ENCODE measurements around the gene SCRT2.

Gene SCRT2

DNA sequence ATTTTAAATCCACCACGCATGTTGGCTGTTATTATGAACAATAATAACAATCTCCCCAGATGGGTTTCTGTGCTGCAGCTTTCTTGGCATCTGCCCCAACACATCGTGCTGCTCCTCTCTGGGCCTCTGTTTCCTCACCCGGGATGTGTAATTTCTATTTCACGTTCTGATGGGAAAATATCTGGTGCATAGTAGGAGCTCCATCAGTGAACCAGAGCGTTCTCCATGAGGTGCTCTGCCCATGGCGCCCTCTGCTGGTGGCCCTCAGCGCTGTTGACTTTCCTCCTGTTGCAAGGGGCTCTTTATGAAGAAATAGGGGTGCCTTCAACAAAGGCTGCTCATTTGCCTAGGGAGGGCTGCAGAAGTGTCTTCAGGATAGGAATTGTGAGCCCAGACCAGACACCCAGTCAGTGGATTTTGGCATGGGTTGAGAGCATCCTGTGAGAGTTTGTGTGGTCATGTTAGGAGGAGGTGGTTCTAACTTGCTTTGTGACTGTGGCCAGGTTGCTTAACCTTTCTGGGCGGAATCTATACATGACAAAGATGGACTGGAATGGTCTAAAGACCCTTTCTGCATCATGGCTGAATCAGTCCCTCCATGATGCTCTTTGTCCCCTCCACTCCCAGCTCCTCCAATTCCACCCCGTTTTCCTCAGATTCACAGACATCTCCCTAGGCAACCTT, 8.1 kb downstream of the SCRT2 start:
- H3K4me1 Mint-ChIP-seq = peaks cover 15% of the 10 kb centered on the region
- no peak overlapping the region for H3K4me3 Mint-ChIP-seq
- H3K27me3 Mint-ChIP-seq = peaks cover 82% of the 10 kb centered on the region
- no peak for ATAC-seq
- DNase-seq = peak; percentile 50 to 54
- H3K9me3 Mint-ChIP-seq = no peaks in the 10 kb centered on the region
- no peak overlapping the region for H3K27ac Mint-ChIP-seq

- H3K4me3 Mint-ChIP-seq = no peak overlapping the region
- DNase-seq (no peak), ATAC-seq (no peak)
- H3K27me3 Mint-ChIP-seq = peaks cover 82% of the 10 kb centered on the region
- H3K4me1 Mint-ChIP-seq = peaks cover 15% of the 10 kb centered on the region
- H3K9me3 Mint-ChIP-seq = no peaks in the 10 kb centered on the region
- no peak overlapping the region for H3K27ac Mint-ChIP-seq
Measured at GRCh38 chr20:666877-667276, 8.7 kb downstream of the SCRT2 start.

GRCh38 chr20:665276-665675, 10.3 kb downstream of the SCRT2 start:
- ATAC-seq (no peak), DNase-seq (no peak)
- Mint-ChIP-seq H3K27ac (no peak overlapping the region), H3K27me3 (peaks cover 83% of the 10 kb centered on the region), H3K4me3 (no peak overlapping the region), H3K4me1 (peaks cover 15% of the 10 kb centered on the region), H3K9me3 (no peaks in the 10 kb centered on the region)

DNA sequence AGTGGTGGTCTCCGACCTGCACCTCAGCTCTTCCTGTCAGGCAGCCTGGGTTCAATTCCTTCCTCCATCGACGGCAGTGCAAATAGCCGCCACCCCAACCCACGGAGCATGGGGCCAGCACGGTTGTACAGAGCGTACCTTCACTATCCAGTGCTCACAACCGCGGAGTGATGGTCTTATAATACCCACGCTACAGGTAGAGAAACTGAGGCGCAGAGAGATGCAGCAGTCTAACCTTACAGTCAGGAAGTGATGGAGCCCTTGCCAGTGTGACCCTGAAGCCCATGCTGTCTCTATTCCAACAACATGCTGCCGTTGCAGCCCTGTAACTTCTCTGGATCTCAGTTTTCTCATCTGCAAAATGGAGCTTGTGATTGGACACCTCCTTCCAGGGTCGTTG, 11.0 kb downstream of the SCRT2 start:
- peak overlapping the region in 1 of 2 donors; percentile 36 for H3K4me3 Mint-ChIP-seq
- H3K27ac Mint-ChIP-seq = peak overlapping the region in 1 of 2 donors; percentile 30
- H3K27me3 Mint-ChIP-seq = peaks cover 85% of the 10 kb centered on the region
- peaks cover 15% of the 10 kb centered on the region for H3K4me1 Mint-ChIP-seq
- ATAC-seq (no peak), DNase-seq (no peak)
- H3K9me3 Mint-ChIP-seq = no peaks in the 10 kb centered on the region

- peaks cover 85% of the 10 kb centered on the region for H3K27me3 Mint-ChIP-seq
- H3K4me3 Mint-ChIP-seq = no peak overlapping the region
- peaks cover 15% of the 10 kb centered on the region for H3K4me1 Mint-ChIP-seq
- H3K27ac Mint-ChIP-seq = no peak overlapping the region
- ATAC-seq (no peak), DNase-seq (no peak)
- H3K9me3 Mint-ChIP-seq = no peaks in the 10 kb centered on the region
Measured at GRCh38 chr20:664151-664550, 11.5 kb downstream of the SCRT2 start.

GRCh38 chr20:663315-664090, 12.1 kb downstream of the SCRT2 start:
- Mint-ChIP-seq H3K4me3 (peak overlapping the region in 1 of 2 donors; percentile 49), H3K27me3 (peaks cover 85% of the 10 kb centered on the region), H3K27ac (no peak overlapping the region), H3K9me3 (no peaks in the 10 kb centered on the region), H3K4me1 (peaks cover 15% of the 10 kb centered on the region)
- no peak for DNase-seq
- ATAC-seq = peak; percentile 22

DNA sequence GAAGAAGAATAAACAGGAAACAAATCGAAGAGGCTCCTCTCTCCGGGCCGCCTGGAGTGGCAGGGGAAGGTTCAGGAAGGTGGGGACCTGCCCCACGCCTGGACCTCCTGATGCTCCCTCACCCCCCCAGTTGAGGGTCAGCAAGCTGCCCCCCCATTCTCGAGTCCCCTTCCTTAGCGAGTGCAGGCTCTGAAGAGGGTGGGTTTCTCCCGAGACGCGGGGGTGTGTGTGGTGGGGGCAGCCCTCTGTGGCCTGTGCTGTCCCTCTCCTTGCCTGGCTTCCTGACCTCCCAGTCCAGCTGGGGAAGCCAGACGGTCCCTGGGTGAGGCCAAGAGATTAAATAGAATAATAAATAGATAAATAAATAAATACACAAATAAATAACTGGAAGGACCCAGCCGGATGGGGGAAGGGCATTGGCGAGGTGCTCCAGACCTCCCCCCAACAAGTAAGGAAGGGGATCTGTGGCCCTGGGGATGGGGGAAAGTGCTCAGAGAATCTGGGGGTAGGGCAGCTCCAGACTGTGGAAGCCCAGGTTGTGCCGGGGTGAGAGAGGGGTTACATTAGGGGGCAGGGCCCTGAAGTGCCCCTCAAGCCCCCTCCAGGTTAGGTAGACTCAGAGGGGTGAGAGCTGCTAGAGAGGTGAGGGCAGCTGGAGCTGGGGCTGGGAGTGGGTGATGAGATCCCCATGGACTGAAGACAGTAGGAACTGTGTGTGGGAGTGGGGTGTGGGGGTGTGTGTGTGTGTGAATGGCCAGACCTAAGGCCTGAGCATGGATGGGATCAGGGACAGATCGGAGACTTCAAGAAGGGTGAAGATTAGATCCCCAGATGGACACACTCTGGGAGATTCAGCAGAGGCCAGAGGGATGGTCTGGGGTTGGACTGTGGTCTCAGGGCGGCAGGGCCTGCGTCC, 13.1 kb downstream of the SCRT2 start:
- Mint-ChIP-seq H3K9me3 (no peaks in the 10 kb centered on the region), H3K27ac (no peak overlapping the region), H3K4me3 (peak overlapping the region in 1 of 2 donors; percentile 49), H3K4me1 (peaks cover 15% of the 10 kb centered on the region), H3K27me3 (peaks cover 85% of the 10 kb centered on the region)
- DNase-seq = no peak
- ATAC-seq = no peak

DNA sequence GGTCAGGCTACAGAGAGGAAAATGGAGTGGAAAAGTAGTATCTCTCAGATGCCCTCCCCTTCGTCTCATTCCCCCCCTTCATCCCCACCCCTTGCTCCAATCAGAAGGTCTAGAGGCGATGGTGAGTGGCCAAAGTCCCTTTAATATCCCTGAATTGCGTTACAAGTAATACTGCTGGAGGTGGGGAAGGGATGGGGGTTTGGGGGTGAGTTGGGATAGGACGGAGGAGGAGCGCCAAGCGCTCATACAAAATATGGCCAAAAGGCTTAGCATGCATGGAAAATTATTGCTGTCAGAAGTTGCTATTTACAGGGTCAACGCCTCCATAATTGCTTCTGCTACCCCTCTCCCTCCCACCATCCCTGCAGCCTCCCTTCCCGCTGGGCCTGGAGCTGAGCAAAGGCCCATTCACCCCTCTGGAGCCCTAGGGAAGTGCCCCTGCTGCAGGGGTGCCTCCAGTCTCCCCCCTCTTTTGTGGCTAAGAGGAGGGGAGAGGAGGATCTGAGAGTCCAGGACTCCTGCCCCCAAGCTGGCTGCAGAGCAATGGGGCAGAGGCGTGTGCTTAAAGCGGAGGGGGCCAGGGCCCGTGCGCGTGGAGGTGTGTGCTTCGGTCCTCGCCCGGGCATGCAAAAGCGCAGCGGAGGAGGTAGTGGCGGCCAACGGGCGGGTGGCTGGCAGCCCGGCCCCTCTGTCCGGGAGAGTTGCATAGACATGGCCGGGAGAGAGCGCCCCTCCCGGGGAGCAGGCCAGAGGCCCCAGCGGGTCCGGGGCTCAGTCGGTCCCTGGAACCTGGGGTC, 13.9 kb downstream of the SCRT2 start:
- peak; percentile 6 for ATAC-seq
- peaks cover 82% of the 10 kb centered on the region for H3K27me3 Mint-ChIP-seq
- peaks cover 15% of the 10 kb centered on the region for H3K4me1 Mint-ChIP-seq
- H3K4me3 Mint-ChIP-seq = no peak overlapping the region
- DNase-seq = no peak
- H3K9me3 Mint-ChIP-seq = no peaks in the 10 kb centered on the region
- peak overlapping the region in 1 of 2 donors; percentile 75 for H3K27ac Mint-ChIP-seq

- H3K9me3 Mint-ChIP-seq = no peaks in the 10 kb centered on the region
- H3K4me1 Mint-ChIP-seq = peaks cover 15% of the 10 kb centered on the region
- H3K27ac Mint-ChIP-seq = no peak overlapping the region
- DNase-seq (no peak), ATAC-seq (no peak)
- H3K4me3 Mint-ChIP-seq = no peak overlapping the region
- peaks cover 75% of the 10 kb centered on the region for H3K27me3 Mint-ChIP-seq
Measured at GRCh38 chr20:658731-659291, 16.8 kb downstream of the SCRT2 start.

GRCh38 chr20:658202-658601, 17.4 kb downstream of the SCRT2 start:
- ATAC-seq (no peak), DNase-seq (no peak)
- H3K4me3 Mint-ChIP-seq = no peak overlapping the region
- peaks cover 14% of the 10 kb centered on the region for H3K4me1 Mint-ChIP-seq
- no peaks in the 10 kb centered on the region for H3K9me3 Mint-ChIP-seq
- H3K27me3 Mint-ChIP-seq = peaks cover 69% of the 10 kb centered on the region
- H3K27ac Mint-ChIP-seq = no peak overlapping the region

GRCh38 chr20:655726-656624, 19.6 kb downstream of the SCRT2 start:
- Mint-ChIP-seq H3K9me3 (no peaks in the 10 kb centered on the region), H3K27me3 (peaks cover 47% of the 10 kb centered on the region), H3K27ac (no peak overlapping the region), H3K4me3 (no peak overlapping the region), H3K4me1 (peaks cover 22% of the 10 kb centered on the region)
- DNase-seq = no peak
- ATAC-seq = no peak

DNA sequence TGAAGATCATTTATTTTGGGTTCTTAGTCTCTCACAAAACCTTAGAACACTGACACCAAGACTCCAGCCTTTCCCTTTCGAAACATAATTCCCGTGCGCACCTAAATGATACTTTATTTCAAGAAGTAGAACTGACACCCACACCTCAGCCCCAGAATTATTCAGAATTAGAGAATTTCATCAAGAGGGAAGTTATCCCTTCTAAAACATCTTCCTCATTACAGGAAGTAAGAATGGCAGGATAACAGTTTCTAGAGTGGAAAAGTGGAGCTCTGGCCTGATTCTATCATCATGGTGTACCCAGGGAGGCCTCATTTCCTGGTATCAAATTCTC, 21.2 kb downstream of the SCRT2 start:
- ATAC-seq (no peak), DNase-seq (no peak)
- H3K4me1 Mint-ChIP-seq = peaks cover 28% of the 10 kb centered on the region
- H3K4me3 Mint-ChIP-seq = peak overlapping the region in 1 of 2 donors; percentile 20
- H3K9me3 Mint-ChIP-seq = no peaks in the 10 kb centered on the region
- no peak overlapping the region for H3K27ac Mint-ChIP-seq
- peaks cover 38% of the 10 kb centered on the region for H3K27me3 Mint-ChIP-seq

DNA sequence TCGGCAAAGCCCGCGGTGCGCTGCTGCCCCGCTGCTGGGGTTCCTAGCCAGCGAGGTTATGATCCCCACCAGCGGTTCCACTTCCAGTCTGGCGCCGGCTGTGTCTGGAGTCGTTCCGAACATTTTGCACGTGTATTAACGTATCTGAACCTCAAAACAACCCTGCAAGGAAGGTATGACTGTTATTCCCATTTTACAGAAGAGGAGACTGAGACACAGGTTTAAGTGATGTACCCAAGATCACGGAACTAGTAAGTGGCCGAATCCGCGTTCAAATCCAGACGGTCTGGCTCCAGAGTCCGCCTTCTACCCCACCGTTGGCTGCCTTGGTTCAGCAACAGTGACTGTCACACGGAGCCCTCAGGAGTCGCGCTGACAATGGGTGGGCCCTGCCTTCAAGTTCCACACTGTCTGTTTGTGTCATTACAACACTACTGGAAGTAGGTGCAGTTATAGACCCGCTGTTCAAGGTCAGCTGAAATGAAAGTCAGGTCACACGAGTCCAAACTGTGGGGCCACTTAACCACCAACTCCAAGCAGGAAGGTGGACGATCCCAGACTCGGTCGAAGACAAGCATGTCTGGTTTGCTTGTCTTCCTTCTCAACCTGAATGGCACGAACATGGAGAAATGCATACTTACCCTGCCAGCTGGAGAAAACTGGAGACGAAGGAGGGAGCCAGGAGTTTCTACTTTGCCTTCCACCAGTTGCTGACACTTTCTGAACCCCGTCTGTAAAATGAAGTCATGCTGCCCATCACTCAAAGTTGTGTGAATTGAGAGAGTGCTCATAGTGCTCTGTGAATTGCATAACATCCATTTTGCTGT, 21.8 kb downstream of the SCRT2 start:
- Mint-ChIP-seq H3K27ac (peak overlapping the region in 1 of 2 donors; percentile 44), H3K27me3 (peaks cover 36% of the 10 kb centered on the region)
- DNase-seq = no peak

More for the DNA sequence above, 21.8 kb downstream of the SCRT2 start:
- Mint-ChIP-seq H3K4me3 (peak overlapping the region; percentile 69 to 80), H3K9me3 (no peaks in the 10 kb centered on the region), H3K4me1 (peaks cover 28% of the 10 kb centered on the region)
- ATAC-seq = peak; percentile 5
